GM23338 (cell line): ENCODE results near the gene PKD1L1. TPM values are rescaled to one million over a fixed set of nuclear protein-coding genes. Genes with fewer than 3 reads are reported as not detected.

Experiments
- ATAC-seq: fragments of 200-7000 bp; cut with Tn5 transposase; 3 replicates; pipeline ENCODE4 v1.9.1; 2020
- DNase-seq: peaks from one replicate; pipeline ENCODE4 v3.0.0-alpha.2; 2015; ENCODE audit warnings: low spot score
- H2AFZ ChIP-seq: fragments of 200-600 bp; sonication (generic); 2 replicates; pipeline ENCODE4 v1.8.0; 2016; ENCODE audit warnings: antibody characterized with exemption, mild to moderate bottlenecking, moderate library complexity
- H3F3A ChIP-seq: fragments of 200-600 bp; sonication (generic); replicated peaks from 2 replicates; pipeline ENCODE4 v1.8.0; 2017; ENCODE audit warnings: antibody characterized with exemption, mixed run types, low read depth
- H3K27ac ChIP-seq: fragments of 200-600 bp; sonication (generic); 2 replicates; pipeline ENCODE4 v1.6.1; 2016; ENCODE audit warnings: low read depth
- H3K27me3 ChIP-seq: fragments of 200-600 bp; sonication (generic); 2 replicates; pipeline ENCODE4 v1.8.0; 2016; ENCODE audit warnings: mild to moderate bottlenecking, mixed run types, moderate library complexity; ENCODE audit not compliant: insufficient read depth
- H3K36me3 ChIP-seq: fragments of 200-600 bp; sonication (generic); 2 replicates; pipeline ENCODE4 v1.8.0; 2016; ENCODE audit warnings: mild to moderate bottlenecking; ENCODE audit not compliant: insufficient read depth
- H3K4me1 ChIP-seq: fragments of 200-600 bp; sonication (generic); 2 replicates; pipeline ENCODE4 v1.8.0; 2016; ENCODE audit warnings: mild to moderate bottlenecking, moderate library complexity; ENCODE audit not compliant: insufficient read depth
- H3K4me2 ChIP-seq: fragments of 200-600 bp; sonication (generic); 2 replicates; pipeline ENCODE4 v1.7.1; 2017; ENCODE audit warnings: mixed run types
- H3K4me3 ChIP-seq: fragments of 200-600 bp; sonication (generic); 2 replicates; pipeline ENCODE4 v1.6.1; 2016; ENCODE audit warnings: mixed run types
- H3K79me2 ChIP-seq: fragments of 200-600 bp; sonication (generic); replicated peaks from 2 replicates; pipeline ENCODE4 v1.8.0; 2017; ENCODE audit warnings: mild to moderate bottlenecking; ENCODE audit not compliant: insufficient read depth
- H3K9me2 ChIP-seq: fragments of 200-600 bp; sonication (generic); 2 replicates; pipeline ENCODE4 v1.8.0; 2017; ENCODE audit not compliant: insufficient read depth
- H4K20me1 ChIP-seq: fragments of 200-600 bp; sonication (generic); replicated peaks from 2 replicates; pipeline ENCODE4 v1.8.0; 2017; ENCODE audit warnings: mild to moderate bottlenecking; ENCODE audit not compliant: insufficient read depth
- H3K27ac Mint-ChIP-seq: 2 replicates; pipeline ENCODE4 v1.8.0; 2020; ENCODE audit warnings: inconsistent platforms, mild to moderate bottlenecking, moderate library complexity, mixed read lengths
- H3K27me3 Mint-ChIP-seq: 3 replicates; pipeline ENCODE4 v1.8.0; 2022; ENCODE audit warnings: low read depth, mild to moderate bottlenecking, moderate library complexity, mixed read lengths, inconsistent platforms; ENCODE audit not compliant: insufficient read depth, poor library complexity
- H3K36me3 Mint-ChIP-seq: 3 replicates; pipeline ENCODE4 v1.8.0; 2021; ENCODE audit warnings: low read depth, mild to moderate bottlenecking, inconsistent platforms, moderate library complexity, mixed read lengths
- H3K4me1 Mint-ChIP-seq: 3 replicates; pipeline ENCODE4 v1.8.0; 2020; ENCODE audit warnings: mild to moderate bottlenecking, inconsistent platforms, mixed read lengths
- H3K4me3 Mint-ChIP-seq: 3 replicates; pipeline ENCODE4 v1.8.0; 2021; ENCODE audit warnings: moderate library complexity, mild to moderate bottlenecking, inconsistent platforms, mixed read lengths
- H3K9me3 Mint-ChIP-seq: 3 replicates; pipeline ENCODE4 v1.8.0; 2020; ENCODE audit warnings: moderate library complexity, mild to moderate bottlenecking, inconsistent platforms, mixed read lengths
- CREB1 ChIP-seq: fragments of 250-450 bp; sonication (Bioruptor Pico); IDR thresholded peaks from 2 replicates; pipeline ENCODE4 v1.5.0; 2020; ENCODE audit warnings: low read depth, mild to moderate bottlenecking, moderate library complexity
- CTCF ChIP-seq, 2 experiments: fragments of 200-600 bp in 1 of 2; sonication (generic) in 1 of 2; conservative IDR thresholded peaks; 2 replicates each; pipeline versions ENCODE4 v1.5.1 to v1.6.1; 2016 to 2017; ENCODE audit warnings: antibody characterized with exemption in 2 of 2, low read depth in 2 of 2, mild to moderate bottlenecking in 2 of 2, moderate library complexity in 1 of 2
- ETS1 ChIP-seq: IDR thresholded peaks from 2 replicates; pipeline ENCODE4 v1.6.1; 2016; ENCODE audit warnings: antibody characterized with exemption
- EZH2 ChIP-seq: fragments of 200-600 bp; sonication (generic); IDR thresholded peaks from one replicate; pipeline ENCODE4 v1.8.0; 2017; ENCODE audit warnings: antibody characterized with exemption, mild to moderate bottlenecking, low read depth; ENCODE audit not compliant: unreplicated experiment
- EZH2phosphoT487 ChIP-seq: fragments of 200-600 bp; sonication (generic); IDR thresholded peaks from one replicate; pipeline ENCODE4 v1.8.1; 2018; ENCODE audit warnings: antibody characterized with exemption; ENCODE audit not compliant: unreplicated experiment
- JUNB ChIP-seq: IDR thresholded peaks from one replicate; pipeline ENCODE4 v1.6.1; 2016; ENCODE audit warnings: antibody characterized with exemption; ENCODE audit not compliant: unreplicated experiment
- NANOG ChIP-seq: IDR thresholded peaks from 2 replicates; pipeline ENCODE4 v1.6.1; 2016; ENCODE audit warnings: antibody characterized with exemption, borderline replicate concordance
- POLR2AphosphoS5 ChIP-seq: IDR thresholded peaks from 2 replicates; pipeline ENCODE4 v1.6.1; 2016; ENCODE audit warnings: antibody characterized with exemption, low read depth
- REST ChIP-seq: IDR thresholded peaks from one replicate; pipeline ENCODE4 v1.6.1; 2018; ENCODE audit warnings: antibody characterized with exemption; ENCODE audit not compliant: unreplicated experiment
- STAT1 ChIP-seq: IDR thresholded peaks from one replicate; pipeline ENCODE4 v1.6.1; 2016; ENCODE audit warnings: antibody characterized with exemption; ENCODE audit not compliant: unreplicated experiment
- ZNF114 ChIP-seq: fragments of 250-450 bp; sonication (Bioruptor Pico); IDR thresholded peaks from 2 replicates; pipeline ENCODE4 v1.5.0; 2020; ENCODE audit warnings: mild to moderate bottlenecking, moderate library complexity
- ZNF331 ChIP-seq: fragments of 250-450 bp; sonication (Bioruptor Pico); IDR thresholded peaks from 2 replicates; pipeline ENCODE4 v1.5.0; 2020; ENCODE audit warnings: low read depth, mild to moderate bottlenecking, moderate library complexity
- ZNF462 ChIP-seq: fragments of 250-450 bp; sonication (Bioruptor Pico); IDR thresholded peaks from 2 replicates; pipeline ENCODE4 v1.5.0; 2020; ENCODE audit warnings: mild to moderate bottlenecking, moderate library complexity
- polyA plus RNA-seq: library from polyadenylated mRNA; unstranded; fragments of >200 nt; fragmentation: Nextera tagmentation; extraction: Ambion mirVana; gene quantifications from 2 replicates; pipeline ENCODE4 v1.2.1, GENCODE V29; 2016
- total RNA-seq: library from RNA; depleted of rRNA; stranded (reverse); fragments of >200 nt; shearing (Covaris generic); gene quantifications from 2 replicates; pipeline ENCODE4 v1.2.3, GENCODE V29; 2014

The PKD1L1 gene
- total and polyA plus RNA-seq, 2 experiments from 2014 or later: 0.03 TPM; not detected in 1

- H3K9me2 ChIP-seq: no peaks in the 10 kb centered on the region
- no peaks in the 10 kb centered on the region for H4K20me1 ChIP-seq
- H3K79me2 ChIP-seq: no peaks in the 10 kb centered on the region
- no peak overlapping the region for H3K27ac ChIP-seq
- Mint-ChIP-seq H3K4me1 (no peaks in the 10 kb centered on the region), H3K36me3 (no peaks in the 10 kb centered on the region), H3K27ac (no peak overlapping the region), H3K4me3 (no peak overlapping the region), H3K27me3 (no peaks in the 10 kb centered on the region), H3K9me3 (no peaks in the 10 kb centered on the region; the same call in 2 of the 3 replicates)
- no peaks in the 10 kb centered on the region for H3K4me1 ChIP-seq
- H3K4me2 ChIP-seq: no peak overlapping the region
- DNase-seq (no peak), ATAC-seq (no peak)
- no peak overlapping the region for H3K4me3 ChIP-seq
- no peaks in the 10 kb centered on the region for H3F3A ChIP-seq
- H3K27me3 ChIP-seq: no peaks in the 10 kb centered on the region
- TF ChIP-seq REST: no peak
- TF ChIP-seq ZNF331 (CRISPR knock-in tag): no peak
- no peak for TF ChIP-seq NANOG
- no peak for TF ChIP-seq EZH2
- no peak for TF ChIP-seq ZNF462 (CRISPR knock-in tag)
- no peak for TF ChIP-seq CTCF (conservative IDR thresholded peaks at IDR 0.05; ENCODE audit: low read depth in 2 of 2)
- TF ChIP-seq ZNF114 (CRISPR knock-in tag): no peak
- no peak for TF ChIP-seq STAT1
- TF ChIP-seq POLR2AphosphoS5: no peak
- no peak for TF ChIP-seq CREB1
- no peak for TF ChIP-seq EZH2phosphoT487
- TF ChIP-seq ETS1: no peak
- TF ChIP-seq JUNB: no peak
- H3K36me3 ChIP-seq: no peaks in the 10 kb centered on the region
- H2AFZ ChIP-seq: no peak overlapping the region
These were observed 72.1 kb downstream of the PKD1L1 start for GRCh38 chr7:47875998-47876744.
